Testis (tissue), 3 donors: ENCODE measurements around the gene SNTA1. TPM values are rescaled to one million over a fixed set of nuclear protein-coding genes. Genes with fewer than 3 reads are reported as not detected.

Experiments
- DNase-seq: peaks from one replicate; pipeline ENCODE4 v3.0.0-alpha.2; 2019
- H3K27ac ChIP-seq, 2 donors: fragments of 200-600 bp; sonication (generic); one replicate each; pipeline ENCODE4 v1.5.1; 2019
- H3K27me3 ChIP-seq: fragments of 200-600 bp; sonication (generic); one replicate; pipeline ENCODE4 v1.5.1; 2019
- H3K36me3 ChIP-seq: fragments of 200-600 bp; sonication (generic); one replicate; pipeline ENCODE4 v1.5.1; 2017; ENCODE audit warnings: low read depth; ENCODE audit errors: missing control alignments
- H3K4me1 ChIP-seq: fragments of 200-600 bp; sonication (generic); one replicate; pipeline ENCODE4 v1.5.1; 2019
- H3K4me3 ChIP-seq, 2 donors: fragments of 200-600 bp; sonication (generic); one replicate each; pipeline ENCODE4 v1.5.1; 2017 to 2019
- H3K9me3 ChIP-seq: fragments of 200-600 bp; sonication (generic); one replicate; pipeline ENCODE4 v1.5.1; 2017
- POLR2A ChIP-seq: fragments of 450-650 bp; IDR thresholded peaks from one replicate; pipeline ENCODE4 v1.6.1; 2017; ENCODE audit warnings: antibody characterized with exemption, mild to moderate bottlenecking, moderate library complexity
- WGBS, 2 donors: methylation state at CpG; one replicate each; pipeline ENCODE4 v1.1.5; 2018; 5-methylcytosine and 5-hydroxymethylcytosine counted together
- intact Hi-C: fragments of 100-400 bp; cut with DNase I; formaldehyde crosslinking; loops from one replicate; pipeline ENCODE4 v1.15.1; 2023; ENCODE audit warnings: low total_unique reads
- polyA plus RNA-seq: library from polyadenylated mRNA; stranded (reverse); fragments of 350-450 nt; fragmentation: Illumina TruSeq; extraction: RNeasy Lipid Tissue Mini Kit (QIAGEN cat#74804); gene quantifications from one replicate; pipeline ENCODE4 v1.2.3, GENCODE V29; 2014; ENCODE audit warnings: low read depth, low replicate concordance; ENCODE audit not compliant: insufficient read depth
- total RNA-seq, 2 donors: library from RNA; depleted of rRNA; stranded (reverse); fragments of >200 nt; gene quantifications; one replicate each; pipeline ENCODE4 v1.2.3, GENCODE V29; 2016
- TF ChIP-seq, protein P1 (sequence below), 3 experiments: fragments of 450-650 bp in 2 of 3; fragments of 200-600 bp in 1 of 3; sonication (generic) in 1 of 3; IDR thresholded peaks; one replicate each; pipeline ENCODE4 v1.5.1; 2016 to 2019; ENCODE audit warnings: antibody characterized with exemption in 3 of 3, mild to moderate bottlenecking in 2 of 3, moderate library complexity in 1 of 3

Gene SNTA1
- total and polyA plus RNA-seq, 3 donors from 2014 or later = 28.0 to 135 (median 96.8) TPM

DNA sequence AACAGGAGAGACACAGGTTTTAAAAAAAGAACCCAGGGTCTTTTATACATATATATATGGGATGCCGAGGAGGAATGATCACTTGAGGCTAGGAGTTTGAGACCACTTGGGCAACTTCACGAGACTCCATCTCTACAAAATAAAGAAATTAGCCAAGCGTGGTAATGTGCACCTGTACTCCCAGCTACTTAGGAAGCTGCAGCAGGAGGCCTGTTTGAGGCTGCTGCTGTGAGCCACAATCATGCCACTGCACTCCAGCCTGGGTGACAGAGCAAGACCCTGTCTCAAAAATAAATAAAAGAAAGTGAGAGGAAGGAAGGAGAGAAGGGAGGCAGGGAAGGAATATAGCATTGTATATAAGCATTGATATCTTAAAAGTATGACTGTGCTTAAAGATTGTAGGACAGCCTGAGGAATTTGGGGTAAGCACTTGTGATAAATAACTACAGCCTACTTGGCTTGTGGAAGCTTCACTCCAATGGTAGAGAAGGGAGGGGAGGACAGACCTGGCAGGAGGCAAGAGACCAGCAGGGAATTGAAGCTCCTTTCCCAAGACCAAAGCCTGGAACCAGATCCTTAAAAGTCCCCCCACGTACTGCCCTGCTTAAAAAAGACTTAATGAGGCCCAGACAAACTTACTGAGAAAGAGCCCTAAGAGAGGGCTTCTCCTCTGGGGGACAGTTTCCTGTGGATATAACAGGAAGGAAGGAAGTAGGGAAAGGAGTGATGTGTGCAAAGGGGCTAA lies 2.5 kb upstream of the SNTA1 start:
- TF ChIP-seq, protein P1, sequence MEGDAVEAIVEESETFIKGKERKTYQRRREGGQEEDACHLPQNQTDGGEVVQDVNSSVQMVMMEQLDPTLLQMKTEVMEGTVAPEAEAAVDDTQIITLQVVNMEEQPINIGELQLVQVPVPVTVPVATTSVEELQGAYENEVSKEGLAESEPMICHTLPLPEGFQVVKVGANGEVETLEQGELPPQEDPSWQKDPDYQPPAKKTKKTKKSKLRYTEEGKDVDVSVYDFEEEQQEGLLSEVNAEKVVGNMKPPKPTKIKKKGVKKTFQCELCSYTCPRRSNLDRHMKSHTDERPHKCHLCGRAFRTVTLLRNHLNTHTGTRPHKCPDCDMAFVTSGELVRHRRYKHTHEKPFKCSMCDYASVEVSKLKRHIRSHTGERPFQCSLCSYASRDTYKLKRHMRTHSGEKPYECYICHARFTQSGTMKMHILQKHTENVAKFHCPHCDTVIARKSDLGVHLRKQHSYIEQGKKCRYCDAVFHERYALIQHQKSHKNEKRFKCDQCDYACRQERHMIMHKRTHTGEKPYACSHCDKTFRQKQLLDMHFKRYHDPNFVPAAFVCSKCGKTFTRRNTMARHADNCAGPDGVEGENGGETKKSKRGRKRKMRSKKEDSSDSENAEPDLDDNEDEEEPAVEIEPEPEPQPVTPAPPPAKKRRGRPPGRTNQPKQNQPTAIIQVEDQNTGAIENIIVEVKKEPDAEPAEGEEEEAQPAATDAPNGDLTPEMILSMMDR (IDR thresholded peaks at IDR 0.05) = no peak
- TF ChIP-seq POLR2A = no peak
- H3K4me3 ChIP-seq = no peak overlapping the region
- H3K9me3 ChIP-seq = no peaks in the 10 kb centered on the region
- no peak for DNase-seq
- peaks cover 22% of the 10 kb centered on the region for H3K4me1 ChIP-seq
- 89 to 91% methylated on average over 4 of the region's 4 CpGs for WGBS, 2 donors
- intact Hi-C loops = no loop called here
- H3K36me3 ChIP-seq = no peaks in the 10 kb centered on the region
- no peaks in the 10 kb centered on the region for H3K27me3 ChIP-seq
- no peak overlapping the region for H3K27ac ChIP-seq

- 43 to 47% methylated on average over 4 of the region's 4 CpGs for WGBS, 2 donors
- Histone ChIP-seq H3K36me3 (no peaks in the 10 kb centered on the region), H3K4me3 (no peak overlapping the region), H3K9me3 (no peaks in the 10 kb centered on the region), H3K27me3 (no peaks in the 10 kb centered on the region), H3K4me1 (peaks cover 24% of the 10 kb centered on the region), H3K27ac (no peak overlapping the region)
- peak; percentile 48 for DNase-seq
- intact Hi-C loops = no loop called here
- TF ChIP-seq POLR2A = no peak
- TF ChIP-seq, protein P1 (IDR thresholded peaks at IDR 0.05) = peak in 1 of 3 experiments; percentile 23
Observed at GRCh38 chr20:33444797-33445560, 1.4 kb upstream of the SNTA1 start.

DNA sequence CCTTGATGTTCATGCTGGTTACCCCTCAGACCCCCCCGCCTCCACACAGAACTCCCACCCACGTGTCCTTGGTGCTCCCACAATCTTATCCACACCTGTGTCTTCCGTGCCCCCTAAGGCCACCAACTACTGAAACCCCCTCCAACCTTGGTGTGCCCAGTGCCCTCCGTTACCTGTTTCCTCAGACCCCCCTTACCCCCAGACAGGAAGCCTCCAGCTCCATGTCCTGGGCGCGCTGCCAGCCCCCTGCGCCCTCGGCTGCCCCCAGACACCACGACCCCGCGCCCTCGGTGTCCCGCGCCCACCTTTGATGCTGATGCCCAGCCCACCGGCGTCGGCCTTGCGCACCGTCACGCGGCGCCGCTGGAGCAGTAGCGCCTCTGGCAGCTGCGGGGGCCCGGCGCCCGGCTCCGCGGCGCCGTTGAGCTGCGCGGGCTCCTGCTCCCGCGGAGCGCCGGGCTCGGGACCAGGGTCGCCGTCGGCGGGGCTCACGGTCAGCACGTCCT lies 504 bp downstream of the SNTA1 start:
- Histone ChIP-seq H3K27ac (peak overlapping the region; percentile 50 to 88), H3K9me3 (no peaks in the 10 kb centered on the region), H3K27me3 (no peaks in the 10 kb centered on the region), H3K36me3 (no peaks in the 10 kb centered on the region), H3K4me1 (peaks cover 26% of the 10 kb centered on the region), H3K4me3 (peak overlapping the region; percentile 71 to 90)
- WGBS, 2 donors = 3 to 7% methylated on average over 12 to 22 of the region's 45 CpGs
- DNase-seq = no peak
- TF ChIP-seq POLR2A = no peak
- TF ChIP-seq, protein P1 (IDR thresholded peaks at IDR 0.05) = no peak
- intact Hi-C loops = no loop called here

- peak; percentile 31 for DNase-seq
- no peaks in the 10 kb centered on the region for H3K27me3 ChIP-seq
- no peaks in the 10 kb centered on the region for H3K36me3 ChIP-seq
- intact Hi-C loops = no loop called here
- TF ChIP-seq, protein P1 (IDR thresholded peaks at IDR 0.05) = no peak
- peak overlapping the region; percentile 50 to 88 for H3K27ac ChIP-seq
- H3K4me1 ChIP-seq = peaks cover 33% of the 10 kb centered on the region
- H3K4me3 ChIP-seq = peak overlapping the region; percentile 71 to 90
- H3K9me3 ChIP-seq = no peaks in the 10 kb centered on the region
- 43 to 47% methylated on average over 8 to 9 of the region's 9 CpGs for WGBS, 2 donors
Observed at GRCh38 chr20:33442136-33443005, 1.2 kb downstream of the SNTA1 start.
